WTC11 (cell line): ENCODE data around the gene THSD7B. TPM values are rescaled to one million over a fixed set of nuclear protein-coding genes. Genes with fewer than 3 reads are reported as not detected.

Source experiments
- ATAC-seq: fragments of 200-7000 bp; cut with Tn5 transposase; 2 replicates; pipeline ENCODE4 v1.10.0; 2021; ENCODE audit warnings: mild to moderate bottlenecking, moderate library complexity
- CTCF ChIA-PET: fragments of 300-600 bp; sonication (Branson Sonifier 250); formaldehyde crosslinking; loops from one replicate; lab custom pipeline; 2021; ENCODE audit warnings: antibody characterized with exemption; lab: Charles Lee
- POLR2A ChIA-PET: fragments of 350-600 bp; sonication (Branson Sonifier 250); formaldehyde crosslinking; loops from one replicate; lab custom pipeline; 2021; ENCODE audit warnings: antibody characterized with exemption; lab: Charles Lee
- DNase-seq: peaks from one replicate; pipeline ENCODE4 v3.0.0; 2021; ENCODE audit warnings: low spot score
- H3K27ac Mint-ChIP-seq: 2 replicates; pipeline ENCODE4 v1.8.0; 2021; ENCODE audit warnings: mixed read lengths
- H3K27me3 Mint-ChIP-seq: 2 replicates; pipeline ENCODE4 v1.8.0; 2021; ENCODE audit warnings: low read depth, mild to moderate bottlenecking, moderate library complexity, mixed read lengths
- H3K36me3 Mint-ChIP-seq: 2 replicates; pipeline ENCODE4 v1.8.0; 2021; ENCODE audit warnings: mixed read lengths
- H3K4me1 Mint-ChIP-seq: 2 replicates; pipeline ENCODE4 v1.8.0; 2022; ENCODE audit warnings: mixed read lengths
- H3K4me3 Mint-ChIP-seq: 2 replicates; pipeline ENCODE4 v1.8.0; 2021; ENCODE audit warnings: mild to moderate bottlenecking, moderate library complexity, mixed read lengths
- H3K9me3 Mint-ChIP-seq: 2 replicates; pipeline ENCODE4 v1.8.0; 2021; ENCODE audit warnings: mixed read lengths
- CBFB ChIP-seq: sonication (generic); formaldehyde crosslinking; IDR thresholded peaks from 2 replicates; pipeline ENCODE4 v1.8.1; 2022; ENCODE audit warnings: mild to moderate bottlenecking, low read depth, missing genetic modification reagents
- EMX1 ChIP-seq: fragments of 250-450 bp; sonication (Bioruptor Pico); IDR thresholded peaks from 2 replicates; pipeline ENCODE4 v1.8.0; 2021; ENCODE audit warnings: mild to moderate bottlenecking
- ESRRA ChIP-seq: sonication (generic); formaldehyde crosslinking; IDR thresholded peaks from 2 replicates; pipeline ENCODE4 v1.8.1; 2022; ENCODE audit warnings: mild to moderate bottlenecking, missing genetic modification reagents, borderline replicate concordance
- GABPB1 ChIP-seq: sonication (generic); formaldehyde crosslinking; IDR thresholded peaks from 2 replicates; pipeline ENCODE4 v1.8.1; 2023; ENCODE audit warnings: mild to moderate bottlenecking, missing genetic modification reagents
- GRHL2 ChIP-seq: fragments of 250-450 bp; sonication (Bioruptor Pico); IDR thresholded peaks from 2 replicates; pipeline ENCODE4 v1.8.0; 2022; ENCODE audit warnings: mild to moderate bottlenecking, moderate library complexity; ENCODE audit not compliant: insufficient replicate concordance, severe bottlenecking
- GTF2I ChIP-seq: fragments of 250-450 bp; sonication (Bioruptor Pico); conservative IDR thresholded peaks from 2 replicates; pipeline ENCODE4 v1.4.0; 2021; ENCODE audit warnings: mild to moderate bottlenecking
- JAZF1 ChIP-seq: fragments of 250-450 bp; sonication (Bioruptor Pico); IDR thresholded peaks from 2 replicates; pipeline ENCODE4 v1.9.0; 2021; ENCODE audit warnings: moderate library complexity, mild to moderate bottlenecking, inconsistent platforms
- JUN ChIP-seq: sonication (generic); formaldehyde crosslinking; IDR thresholded peaks from 2 replicates; pipeline ENCODE4 v1.8.0; 2023; ENCODE audit warnings: mild to moderate bottlenecking, missing genetic modification reagents
- MXD4 ChIP-seq: fragments of 250-450 bp; sonication (Bioruptor Pico); IDR thresholded peaks from 2 replicates; pipeline ENCODE4 v1.8.0; 2021; ENCODE audit warnings: mild to moderate bottlenecking, moderate library complexity, borderline replicate concordance
- MYBL2 ChIP-seq: sonication (generic); formaldehyde crosslinking; IDR thresholded peaks from 2 replicates; pipeline ENCODE4 v1.8.1; 2023; ENCODE audit warnings: mild to moderate bottlenecking, moderate library complexity, missing genetic modification reagents
- NFYB ChIP-seq: sonication (generic); formaldehyde crosslinking; conservative IDR thresholded peaks from 2 replicates; pipeline ENCODE4 v1.8.0; 2022; ENCODE audit warnings: low read depth, missing genetic modification reagents
- NR1H2 ChIP-seq: sonication (generic); formaldehyde crosslinking; IDR thresholded peaks from 2 replicates; pipeline ENCODE4 v1.9.0; 2021; ENCODE audit warnings: mild to moderate bottlenecking, moderate library complexity, missing genetic modification reagents
- NR3C1 ChIP-seq: sonication (generic); formaldehyde crosslinking; conservative IDR thresholded peaks from 2 replicates; pipeline ENCODE4 v1.8.1; 2023; ENCODE audit warnings: low read depth, mild to moderate bottlenecking, missing genetic modification reagents
- OVOL2 ChIP-seq: fragments of 250-450 bp; sonication (Bioruptor Pico); IDR thresholded peaks from 2 replicates; pipeline ENCODE4 v1.9.0; 2021; ENCODE audit warnings: mild to moderate bottlenecking, borderline replicate concordance
- SMAD4 ChIP-seq: sonication (generic); formaldehyde crosslinking; IDR thresholded peaks from 2 replicates; pipeline ENCODE4 v1.8.0; 2022; ENCODE audit warnings: mild to moderate bottlenecking, missing genetic modification reagents
- TP53 ChIP-seq: sonication (generic); formaldehyde crosslinking; IDR thresholded peaks from 2 replicates; pipeline ENCODE4 v1.8.1; 2023; ENCODE audit warnings: mild to moderate bottlenecking, missing genetic modification reagents
- ZNF121 ChIP-seq: sonication (generic); formaldehyde crosslinking; IDR thresholded peaks from 2 replicates; pipeline ENCODE4 v1.8.0; 2023; ENCODE audit warnings: missing genetic modification reagents
- ZNF138 ChIP-seq: sonication (generic); formaldehyde crosslinking; conservative IDR thresholded peaks from 2 replicates; pipeline ENCODE4 v1.8.1; 2022; ENCODE audit warnings: mild to moderate bottlenecking, moderate library complexity, missing genetic modification reagents
- ZNF396 ChIP-seq: fragments of 250-450 bp; sonication (Bioruptor Pico); IDR thresholded peaks from 2 replicates; pipeline ENCODE4 v1.8.0; 2021; ENCODE audit warnings: mild to moderate bottlenecking, moderate library complexity, borderline replicate concordance
- ZNF423 ChIP-seq: fragments of 250-450 bp; sonication (Bioruptor Pico); IDR thresholded peaks from 2 replicates; pipeline ENCODE4 v2.1.2; 2022; ENCODE audit warnings: mild to moderate bottlenecking, moderate library complexity
- ZNF671 ChIP-seq: fragments of 250-450 bp; sonication (Bioruptor Pico); IDR thresholded peaks from 2 replicates; pipeline ENCODE4 v1.8.0; 2021; ENCODE audit warnings: mild to moderate bottlenecking
- total RNA-seq: library from RNA; stranded (reverse); gene quantifications from 3 replicates; pipeline ENCODE4 v1.2.3, GENCODE V29; 2021
- TF ChIP-seq, protein P1 (sequence below): fragments of 250-450 bp; sonication (Bioruptor Pico); conservative IDR thresholded peaks from 2 replicates; pipeline ENCODE4 v1.9.0; 2021; ENCODE audit warnings: mild to moderate bottlenecking
- TF ChIP-seq, protein P2 (sequence below): sonication (generic); formaldehyde crosslinking; conservative IDR thresholded peaks from 2 replicates; pipeline ENCODE4 v1.8.1; 2022; ENCODE audit warnings: mild to moderate bottlenecking, missing genetic modification reagents
- TF ChIP-seq, protein P3 (sequence below): fragments of 250-450 bp; sonication (Bioruptor Pico); IDR thresholded peaks from 2 replicates; pipeline ENCODE4 v2.1.2; 2022; ENCODE audit warnings: mild to moderate bottlenecking, moderate library complexity
- TF ChIP-seq, protein P4 (sequence below): fragments of 250-450 bp; sonication (Bioruptor Pico); IDR thresholded peaks from 2 replicates; pipeline ENCODE4 v1.9.0; 2021; ENCODE audit warnings: moderate library complexity, mild to moderate bottlenecking, inconsistent platforms, borderline replicate concordance
- TF ChIP-seq, protein P5 (sequence below): sonication (generic); formaldehyde crosslinking; IDR thresholded peaks from 2 replicates; pipeline ENCODE4 v1.8.1; 2022; ENCODE audit warnings: mild to moderate bottlenecking, moderate library complexity, missing genetic modification reagents
- TF ChIP-seq, protein P6 (sequence below): fragments of 200-600 bp; IDR thresholded peaks from 2 replicates; pipeline ENCODE4 v1.8.0; 2022; ENCODE audit warnings: antibody characterized with exemption
- TF ChIP-seq, protein P7 (sequence below): sonication (generic); formaldehyde crosslinking; IDR thresholded peaks from 2 replicates; pipeline ENCODE4 v1.8.1; 2022; ENCODE audit warnings: low read depth, mild to moderate bottlenecking, moderate library complexity, missing genetic modification reagents, borderline replicate concordance
- TF ChIP-seq, protein P8 (sequence below): fragments of 250-450 bp; sonication (Bioruptor Pico); IDR thresholded peaks from 2 replicates; pipeline ENCODE4 v1.9.0; 2021; ENCODE audit warnings: mild to moderate bottlenecking

Gene THSD7B
- total RNA-seq, 1 experiment from 2014 or later: 2.9 TPM

DNA sequence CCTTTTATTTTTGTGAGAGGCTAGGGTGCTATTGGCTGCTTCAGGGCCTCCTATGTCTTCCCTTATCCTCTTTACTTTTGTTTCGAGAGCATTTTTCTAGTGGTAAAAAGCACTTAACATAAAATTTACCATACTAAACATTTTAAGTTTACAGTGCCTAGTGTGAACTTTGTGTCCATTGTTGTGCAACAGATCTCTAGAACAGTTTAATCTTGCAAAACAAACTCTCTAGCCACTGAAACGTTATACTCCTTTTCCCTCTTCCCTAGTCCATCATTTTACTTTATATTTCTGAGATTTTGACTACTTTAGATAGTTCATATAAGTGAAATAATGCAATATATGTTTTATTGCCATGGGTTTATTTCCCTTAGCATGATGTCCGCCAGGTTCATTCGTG, 580.6 kb downstream of the THSD7B start (continued):
- TF ChIP-seq, protein P1, sequence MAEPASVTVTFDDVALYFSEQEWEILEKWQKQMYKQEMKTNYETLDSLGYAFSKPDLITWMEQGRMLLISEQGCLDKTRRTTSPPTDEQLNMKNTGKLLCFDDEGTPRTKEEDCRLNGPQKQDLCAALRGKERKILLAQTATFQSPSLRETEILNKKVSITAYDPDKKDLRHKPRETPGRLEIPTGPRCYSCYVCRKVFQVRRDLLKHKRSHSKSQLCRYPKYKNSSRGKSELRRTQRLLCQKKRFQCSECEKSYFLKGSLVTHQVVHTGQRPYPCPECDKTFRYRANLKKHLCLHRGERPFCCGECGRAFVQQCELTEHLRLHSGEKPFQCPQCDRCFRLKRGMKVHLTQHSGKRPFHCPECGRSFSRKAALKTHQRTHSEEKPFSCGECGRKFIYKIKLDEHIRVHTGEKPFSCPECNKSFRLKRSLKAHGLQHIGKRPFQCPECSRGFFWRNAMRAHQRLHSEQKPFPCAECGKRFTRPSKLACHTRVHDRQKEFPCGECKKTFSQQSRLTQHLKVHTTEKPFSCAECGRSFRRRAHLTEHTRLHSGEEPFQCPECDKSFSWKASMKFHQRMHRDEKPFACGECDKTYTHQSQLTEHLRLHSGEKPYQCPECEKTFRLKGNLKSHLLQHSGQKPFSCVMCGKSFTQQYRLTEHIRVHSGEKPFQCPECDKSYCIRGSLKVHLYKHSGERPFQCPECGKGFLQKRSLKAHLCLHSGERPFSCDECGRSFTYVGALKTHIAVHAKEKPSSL: no peak
- TF ChIP-seq ZNF396 (CRISPR knock-in tag): no peak
- TF ChIP-seq MXD4 (CRISPR knock-in tag): no peak
- TF ChIP-seq JUN (CRISPR knock-in tag): no peak
- no peak for TF ChIP-seq ZNF423 (CRISPR knock-in tag)
- TF ChIP-seq GTF2I: no peak

DNA sequence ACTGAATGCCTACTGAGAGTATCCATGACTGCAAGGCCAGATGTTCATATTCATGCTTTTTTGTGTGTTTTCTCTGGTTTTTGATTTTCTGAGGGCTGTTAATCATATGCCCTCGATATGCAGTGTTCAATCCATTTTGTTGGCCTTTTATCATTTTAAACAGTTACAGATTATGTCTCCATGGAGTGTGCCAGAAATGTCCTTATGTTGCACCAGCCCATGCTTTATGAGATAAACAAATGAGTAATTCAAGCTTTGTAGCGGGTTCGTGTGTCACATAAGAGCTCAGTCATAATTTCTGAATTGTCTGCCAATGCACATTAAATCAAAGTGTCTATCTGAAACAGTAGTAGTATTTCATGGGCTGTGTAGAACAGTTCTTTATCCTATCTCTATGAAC, 583.0 kb downstream of the THSD7B start:
- ATAC-seq: no peak
- ChIA-PET CTCF (no interaction called here), POLR2A (no interaction called here)
- H3K4me3 Mint-ChIP-seq: no peak overlapping the region
- H3K36me3 Mint-ChIP-seq: no peaks in the 10 kb centered on the region
- H3K27me3 Mint-ChIP-seq: no peaks in the 10 kb centered on the region
- DNase-seq: no peak
- no peak overlapping the region for H3K27ac Mint-ChIP-seq
- TF ChIP-seq, protein P2, sequence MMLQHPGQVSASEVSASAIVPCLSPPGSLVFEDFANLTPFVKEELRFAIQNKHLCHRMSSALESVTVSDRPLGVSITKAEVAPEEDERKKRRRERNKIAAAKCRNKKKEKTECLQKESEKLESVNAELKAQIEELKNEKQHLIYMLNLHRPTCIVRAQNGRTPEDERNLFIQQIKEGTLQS (CRISPR knock-in tag): no peak
- TF ChIP-seq NR1H2 (CRISPR knock-in tag) (no peak), GTF2I (no peak), ZNF138 (CRISPR knock-in tag) (no peak), NR3C1 (no peak), ZNF671 (no peak), EMX1 (CRISPR knock-in tag) (no peak), ESRRA (no peak), JAZF1 (CRISPR knock-in tag) (no peak), GRHL2 (CRISPR knock-in tag) (no peak)
- TF ChIP-seq, protein P3, sequence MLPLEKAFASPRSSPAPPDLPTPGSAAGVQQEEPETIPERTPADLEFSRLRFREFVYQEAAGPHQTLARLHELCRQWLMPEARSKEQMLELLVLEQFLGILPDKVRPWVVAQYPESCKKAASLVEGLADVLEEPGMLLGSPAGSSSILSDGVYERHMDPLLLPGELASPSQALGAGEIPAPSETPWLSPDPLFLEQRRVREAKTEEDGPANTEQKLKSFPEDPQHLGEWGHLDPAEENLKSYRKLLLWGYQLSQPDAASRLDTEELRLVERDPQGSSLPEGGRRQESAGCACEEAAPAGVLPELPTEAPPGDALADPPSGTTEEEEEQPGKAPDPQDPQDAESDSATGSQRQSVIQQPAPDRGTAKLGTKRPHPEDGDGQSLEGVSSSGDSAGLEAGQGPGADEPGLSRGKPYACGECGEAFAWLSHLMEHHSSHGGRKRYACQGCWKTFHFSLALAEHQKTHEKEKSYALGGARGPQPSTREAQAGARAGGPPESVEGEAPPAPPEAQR (CRISPR knock-in tag): no peak
- TF ChIP-seq, protein P4, sequence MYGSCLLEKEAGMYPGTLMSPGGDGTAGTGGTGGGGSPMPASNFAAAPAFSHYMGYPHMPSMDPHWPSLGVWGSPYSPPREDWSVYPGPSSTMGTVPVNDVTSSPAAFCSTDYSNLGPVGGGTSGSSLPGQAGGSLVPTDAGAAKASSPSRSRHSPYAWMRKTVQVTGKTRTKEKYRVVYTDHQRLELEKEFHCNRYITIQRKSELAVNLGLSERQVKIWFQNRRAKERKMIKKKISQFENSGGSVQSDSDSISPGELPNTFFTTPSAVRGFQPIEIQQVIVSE: no peak
- TF ChIP-seq, protein P5, sequence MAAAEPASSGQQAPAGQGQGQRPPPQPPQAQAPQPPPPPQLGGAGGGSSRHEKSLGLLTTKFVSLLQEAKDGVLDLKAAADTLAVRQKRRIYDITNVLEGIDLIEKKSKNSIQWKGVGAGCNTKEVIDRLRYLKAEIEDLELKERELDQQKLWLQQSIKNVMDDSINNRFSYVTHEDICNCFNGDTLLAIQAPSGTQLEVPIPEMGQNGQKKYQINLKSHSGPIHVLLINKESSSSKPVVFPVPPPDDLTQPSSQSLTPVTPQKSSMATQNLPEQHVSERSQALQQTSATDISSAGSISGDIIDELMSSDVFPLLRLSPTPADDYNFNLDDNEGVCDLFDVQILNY: no peak
- TF ChIP-seq, protein P6, sequence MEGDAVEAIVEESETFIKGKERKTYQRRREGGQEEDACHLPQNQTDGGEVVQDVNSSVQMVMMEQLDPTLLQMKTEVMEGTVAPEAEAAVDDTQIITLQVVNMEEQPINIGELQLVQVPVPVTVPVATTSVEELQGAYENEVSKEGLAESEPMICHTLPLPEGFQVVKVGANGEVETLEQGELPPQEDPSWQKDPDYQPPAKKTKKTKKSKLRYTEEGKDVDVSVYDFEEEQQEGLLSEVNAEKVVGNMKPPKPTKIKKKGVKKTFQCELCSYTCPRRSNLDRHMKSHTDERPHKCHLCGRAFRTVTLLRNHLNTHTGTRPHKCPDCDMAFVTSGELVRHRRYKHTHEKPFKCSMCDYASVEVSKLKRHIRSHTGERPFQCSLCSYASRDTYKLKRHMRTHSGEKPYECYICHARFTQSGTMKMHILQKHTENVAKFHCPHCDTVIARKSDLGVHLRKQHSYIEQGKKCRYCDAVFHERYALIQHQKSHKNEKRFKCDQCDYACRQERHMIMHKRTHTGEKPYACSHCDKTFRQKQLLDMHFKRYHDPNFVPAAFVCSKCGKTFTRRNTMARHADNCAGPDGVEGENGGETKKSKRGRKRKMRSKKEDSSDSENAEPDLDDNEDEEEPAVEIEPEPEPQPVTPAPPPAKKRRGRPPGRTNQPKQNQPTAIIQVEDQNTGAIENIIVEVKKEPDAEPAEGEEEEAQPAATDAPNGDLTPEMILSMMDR: no peak
- no peaks in the 10 kb centered on the region for H3K4me1 Mint-ChIP-seq
- H3K9me3 Mint-ChIP-seq: peaks cover 5% of the 10 kb centered on the region; the same call in 1 of the 2 replicates

DNA sequence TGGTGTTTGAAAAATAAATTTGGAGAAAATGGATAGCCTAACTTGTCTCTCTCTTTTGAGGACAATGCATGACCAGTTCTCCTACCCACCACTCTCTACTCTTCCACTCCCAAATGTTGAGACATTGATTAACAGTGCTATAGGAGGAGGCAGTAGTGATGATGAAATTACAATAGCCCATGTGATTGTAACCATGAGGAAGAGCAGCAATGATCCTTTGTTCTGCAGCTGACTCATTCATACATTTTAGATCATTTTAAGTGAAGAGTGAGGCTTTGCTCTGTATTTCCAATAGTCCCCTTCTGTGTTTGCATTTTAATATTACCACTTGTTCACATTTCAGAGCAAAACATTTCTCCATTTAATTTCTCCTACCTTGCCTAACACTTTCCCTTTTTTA, 592.3 kb downstream of the THSD7B start:
- ChIA-PET CTCF (no interaction called here), POLR2A (no interaction called here)
- H3K9me3 Mint-ChIP-seq: peaks cover 37% of the 10 kb centered on the region
- H3K4me1 Mint-ChIP-seq: peaks cover 24% of the 10 kb centered on the region
- H3K27me3 Mint-ChIP-seq: no peaks in the 10 kb centered on the region; the same call in 1 of the 2 replicates
- ATAC-seq (no peak), DNase-seq (no peak)
- H3K36me3 Mint-ChIP-seq: peaks cover 31% of the 10 kb centered on the region
- no peak overlapping the region for H3K4me3 Mint-ChIP-seq
- peak overlapping the region; percentile 5; the same call in 1 of the 2 replicates for H3K27ac Mint-ChIP-seq
- TF ChIP-seq OVOL2 (CRISPR knock-in tag): no peak
- TF ChIP-seq, protein P7, sequence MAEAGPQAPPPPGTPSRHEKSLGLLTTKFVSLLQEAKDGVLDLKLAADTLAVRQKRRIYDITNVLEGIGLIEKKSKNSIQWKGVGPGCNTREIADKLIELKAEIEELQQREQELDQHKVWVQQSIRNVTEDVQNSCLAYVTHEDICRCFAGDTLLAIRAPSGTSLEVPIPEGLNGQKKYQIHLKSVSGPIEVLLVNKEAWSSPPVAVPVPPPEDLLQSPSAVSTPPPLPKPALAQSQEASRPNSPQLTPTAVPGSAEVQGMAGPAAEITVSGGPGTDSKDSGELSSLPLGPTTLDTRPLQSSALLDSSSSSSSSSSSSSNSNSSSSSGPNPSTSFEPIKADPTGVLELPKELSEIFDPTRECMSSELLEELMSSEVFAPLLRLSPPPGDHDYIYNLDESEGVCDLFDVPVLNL (CRISPR knock-in tag): no peak
- TF ChIP-seq GABPB1 (CRISPR knock-in tag): no peak
- no peak for TF ChIP-seq SMAD4 (CRISPR knock-in tag)
- no peak for TF ChIP-seq CBFB
- TF ChIP-seq, protein P8, sequence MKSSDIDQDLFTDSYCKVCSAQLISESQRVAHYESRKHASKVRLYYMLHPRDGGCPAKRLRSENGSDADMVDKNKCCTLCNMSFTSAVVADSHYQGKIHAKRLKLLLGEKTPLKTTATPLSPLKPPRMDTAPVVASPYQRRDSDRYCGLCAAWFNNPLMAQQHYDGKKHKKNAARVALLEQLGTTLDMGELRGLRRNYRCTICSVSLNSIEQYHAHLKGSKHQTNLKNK (CRISPR knock-in tag): no peak
- no peak for TF ChIP-seq ZNF121 (CRISPR knock-in tag)
- TF ChIP-seq JUN (CRISPR knock-in tag): no peak
- TF ChIP-seq TP53: no peak
- no peak for TF ChIP-seq NFYB (CRISPR knock-in tag)
- TF ChIP-seq MYBL2 (CRISPR knock-in tag): no peak
